Measurements from ENCODE around the gene MGRN1.
"Not testable (repeated sequence)": the region's sequence is repeated elsewhere in the genome, so short reads cannot be mapped to it uniquely, and the experiment has no call there.

MGRN1 gene

GRCh38 chr16:4650443-4651074 is 25.9 kb downstream of the MGRN1 start:
- TF ChIP-seq, protein P1, sequence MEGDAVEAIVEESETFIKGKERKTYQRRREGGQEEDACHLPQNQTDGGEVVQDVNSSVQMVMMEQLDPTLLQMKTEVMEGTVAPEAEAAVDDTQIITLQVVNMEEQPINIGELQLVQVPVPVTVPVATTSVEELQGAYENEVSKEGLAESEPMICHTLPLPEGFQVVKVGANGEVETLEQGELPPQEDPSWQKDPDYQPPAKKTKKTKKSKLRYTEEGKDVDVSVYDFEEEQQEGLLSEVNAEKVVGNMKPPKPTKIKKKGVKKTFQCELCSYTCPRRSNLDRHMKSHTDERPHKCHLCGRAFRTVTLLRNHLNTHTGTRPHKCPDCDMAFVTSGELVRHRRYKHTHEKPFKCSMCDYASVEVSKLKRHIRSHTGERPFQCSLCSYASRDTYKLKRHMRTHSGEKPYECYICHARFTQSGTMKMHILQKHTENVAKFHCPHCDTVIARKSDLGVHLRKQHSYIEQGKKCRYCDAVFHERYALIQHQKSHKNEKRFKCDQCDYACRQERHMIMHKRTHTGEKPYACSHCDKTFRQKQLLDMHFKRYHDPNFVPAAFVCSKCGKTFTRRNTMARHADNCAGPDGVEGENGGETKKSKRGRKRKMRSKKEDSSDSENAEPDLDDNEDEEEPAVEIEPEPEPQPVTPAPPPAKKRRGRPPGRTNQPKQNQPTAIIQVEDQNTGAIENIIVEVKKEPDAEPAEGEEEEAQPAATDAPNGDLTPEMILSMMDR (IDR thresholded peaks at IDR 0.05; ENCODE audit: low read length) = peak; percentile 87
- H3K36me3 ChIP-seq (replicated peaks; ENCODE audit: insufficient read depth, low read length); H2AFZ ChIP-seq (ENCODE audit: low read length); H3K4me3 ChIP-seq (ENCODE audit: low read length); H3K9ac ChIP-seq (ENCODE audit: low read length); H3K4me1 ChIP-seq (ENCODE audit: low read length); H3K4me2 ChIP-seq (ENCODE audit: low read depth, low read length); H3K9me3 ChIP-seq (replicated peaks; ENCODE audit: insufficient read depth, low read length); H4K20me1 ChIP-seq (ENCODE audit: insufficient read depth, low read length); H3F3A ChIP-seq (ENCODE audit: insufficient read depth, low read length); H3K27ac ChIP-seq (ENCODE audit: low read length); H3K9me2 ChIP-seq (replicated peaks; ENCODE audit: insufficient read depth, low read length); H3K27me3 ChIP-seq (replicated peaks; ENCODE audit: insufficient read depth, low read length): not testable (repeated sequence)
- H3K79me2 ChIP-seq (ENCODE audit: low read length) = peaks cover 38% of the 10 kb centered on the region
- DNase-seq = peak; percentile 69

DNA sequence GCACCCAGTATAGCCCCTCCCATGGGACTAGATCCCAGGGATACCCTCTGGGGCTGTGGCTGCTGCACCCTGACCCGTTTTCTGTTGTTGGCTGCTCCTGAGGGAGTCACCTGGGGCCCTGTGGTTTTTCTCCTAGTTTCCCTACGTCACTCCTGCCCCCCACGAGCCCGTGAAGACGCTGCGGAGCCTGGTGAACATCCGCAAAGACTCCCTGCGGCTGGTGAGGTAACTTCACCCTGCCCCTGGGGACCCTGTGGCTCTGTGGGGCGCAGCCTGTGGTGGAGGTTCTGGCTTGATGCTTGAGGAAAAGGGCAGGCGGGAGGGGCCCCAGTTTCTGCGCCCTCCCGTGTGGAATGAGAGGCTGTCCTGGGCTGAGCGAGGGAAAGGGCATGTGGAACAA is 27.2 kb downstream of the MGRN1 start:
- no peak overlapping the region for H3K9ac ChIP-seq (ENCODE audit: low read length)
- no peaks in the 10 kb centered on the region for H3K9me2 ChIP-seq (replicated peaks; ENCODE audit: insufficient read depth, low read length)
- H2AFZ ChIP-seq (ENCODE audit: low read length) = no peak overlapping the region
- H3K4me2 ChIP-seq (ENCODE audit: low read depth, low read length) = no peak overlapping the region
- H3K79me2 ChIP-seq (ENCODE audit: low read length) = peaks cover 25% of the 10 kb centered on the region
- no peaks in the 10 kb centered on the region for H3K9me3 ChIP-seq (replicated peaks; ENCODE audit: insufficient read depth, low read length)
- DNase-seq = no peak
- no peaks in the 10 kb centered on the region for H3K36me3 ChIP-seq (replicated peaks; ENCODE audit: insufficient read depth, low read length)
- H3K4me1 ChIP-seq (ENCODE audit: low read length) = no peaks in the 10 kb centered on the region
- H3K4me3 ChIP-seq (ENCODE audit: low read length) = no peak overlapping the region
- H3F3A ChIP-seq (ENCODE audit: insufficient read depth, low read length) = no peaks in the 10 kb centered on the region
- H3K27ac ChIP-seq (ENCODE audit: low read length) = no peak overlapping the region
- TF ChIP-seq EZH2phosphoT487 (IDR thresholded peaks at IDR 0.05; ENCODE audit: low read length) (no peak), EZH2 (optimal IDR thresholded peaks at IDR 0.05; ENCODE audit: low read depth, low read length) (no peak)
- TF ChIP-seq, protein P1 (IDR thresholded peaks at IDR 0.05; ENCODE audit: low read length) = no peak
- H4K20me1 ChIP-seq (ENCODE audit: insufficient read depth, low read length) = no peaks in the 10 kb centered on the region
- no peaks in the 10 kb centered on the region for H3K27me3 ChIP-seq (replicated peaks; ENCODE audit: insufficient read depth, low read length)

GRCh38 chr16:4652561-4652960 is 27.9 kb downstream of the MGRN1 start:
- Histone ChIP-seq H3K27ac (ENCODE audit: low read length) (no peak overlapping the region), H3K9me2 (replicated peaks; ENCODE audit: insufficient read depth, low read length) (no peaks in the 10 kb centered on the region), H3K4me3 (ENCODE audit: low read length) (no peak overlapping the region), H2AFZ (ENCODE audit: low read length) (no peak overlapping the region), H3K79me2 (ENCODE audit: low read length) (peaks cover 18% of the 10 kb centered on the region), H3K36me3 (replicated peaks; ENCODE audit: insufficient read depth, low read length) (no peaks in the 10 kb centered on the region), H3K4me1 (ENCODE audit: low read length) (no peaks in the 10 kb centered on the region), H3K9me3 (replicated peaks; ENCODE audit: insufficient read depth, low read length) (no peaks in the 10 kb centered on the region), H3K4me2 (ENCODE audit: low read depth, low read length) (no peak overlapping the region), H4K20me1 (ENCODE audit: insufficient read depth, low read length) (no peaks in the 10 kb centered on the region), H3F3A (ENCODE audit: insufficient read depth, low read length) (no peaks in the 10 kb centered on the region), H3K9ac (ENCODE audit: low read length) (no peak overlapping the region), H3K27me3 (replicated peaks; ENCODE audit: insufficient read depth, low read length) (no peaks in the 10 kb centered on the region)
- TF ChIP-seq EZH2 (optimal IDR thresholded peaks at IDR 0.05; ENCODE audit: low read depth, low read length) (no peak), EZH2phosphoT487 (IDR thresholded peaks at IDR 0.05; ENCODE audit: low read length) (no peak)
- TF ChIP-seq, protein P1 (IDR thresholded peaks at IDR 0.05; ENCODE audit: low read length) = no peak
- DNase-seq = no peak

Data from MM.1S (cell line).